GM21737 (cell line): ENCODE measurements around the gene TKTL1.
"Not testable (repeated sequence)": the region's sequence is repeated elsewhere in the genome, so short reads cannot be mapped to it uniquely, and the experiment has no call there.

ENCODE experiments used
- ATAC-seq: cut with Tn5 transposase; IDR thresholded peaks from one replicate; pipeline ENCODE4 v1.9.1; 2021; ENCODE audit warnings: mild to moderate bottlenecking, moderate library complexity; ENCODE audit not compliant: unreplicated experiment

TKTL1 gene, protein sequence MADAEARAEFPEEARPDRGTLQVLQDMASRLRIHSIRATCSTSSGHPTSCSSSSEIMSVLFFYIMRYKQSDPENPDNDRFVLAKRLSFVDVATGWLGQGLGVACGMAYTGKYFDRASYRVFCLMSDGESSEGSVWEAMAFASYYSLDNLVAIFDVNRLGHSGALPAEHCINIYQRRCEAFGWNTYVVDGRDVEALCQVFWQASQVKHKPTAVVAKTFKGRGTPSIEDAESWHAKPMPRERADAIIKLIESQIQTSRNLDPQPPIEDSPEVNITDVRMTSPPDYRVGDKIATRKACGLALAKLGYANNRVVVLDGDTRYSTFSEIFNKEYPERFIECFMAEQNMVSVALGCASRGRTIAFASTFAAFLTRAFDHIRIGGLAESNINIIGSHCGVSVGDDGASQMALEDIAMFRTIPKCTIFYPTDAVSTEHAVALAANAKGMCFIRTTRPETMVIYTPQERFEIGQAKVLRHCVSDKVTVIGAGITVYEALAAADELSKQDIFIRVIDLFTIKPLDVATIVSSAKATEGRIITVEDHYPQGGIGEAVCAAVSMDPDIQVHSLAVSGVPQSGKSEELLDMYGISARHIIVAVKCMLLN

DNA sequence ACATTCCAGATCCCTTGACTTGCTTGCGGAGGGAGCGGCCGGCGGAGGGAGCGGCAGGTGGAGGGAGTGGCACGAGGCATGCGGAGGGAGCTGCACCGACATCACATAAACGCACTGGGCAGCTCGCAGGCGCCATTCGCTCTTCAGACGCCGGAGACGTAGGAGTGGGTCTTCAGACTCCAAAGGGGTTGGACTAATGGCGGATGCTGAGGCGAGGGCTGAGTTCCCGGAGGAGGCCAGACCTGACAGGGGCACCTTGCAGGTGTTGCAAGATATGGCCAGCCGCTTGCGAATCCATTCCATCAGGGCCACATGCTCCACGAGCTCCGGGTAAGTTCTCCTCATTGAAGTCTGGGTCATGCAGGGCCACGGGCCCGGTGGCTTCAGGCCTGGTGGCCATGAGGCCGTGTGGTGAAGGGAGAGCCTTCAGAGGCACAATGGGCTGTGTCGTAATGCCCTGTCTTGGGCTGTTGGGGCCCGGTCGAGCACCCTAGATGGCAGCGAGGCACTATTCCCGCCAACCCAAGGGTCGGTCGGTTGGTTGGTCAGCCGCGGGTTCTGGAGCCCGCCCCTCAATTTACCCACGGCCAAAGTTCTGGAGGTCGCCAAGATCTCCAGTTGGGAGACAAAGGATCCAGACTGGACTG is at the start of gene TKTL1:
Gene TKTL1 (plus strand): TSS at position 132 of the 647 bp plus-strand sequence. CDS start 65 bp downstream, at position 197.
- ATAC-seq, result no peak

DNA sequence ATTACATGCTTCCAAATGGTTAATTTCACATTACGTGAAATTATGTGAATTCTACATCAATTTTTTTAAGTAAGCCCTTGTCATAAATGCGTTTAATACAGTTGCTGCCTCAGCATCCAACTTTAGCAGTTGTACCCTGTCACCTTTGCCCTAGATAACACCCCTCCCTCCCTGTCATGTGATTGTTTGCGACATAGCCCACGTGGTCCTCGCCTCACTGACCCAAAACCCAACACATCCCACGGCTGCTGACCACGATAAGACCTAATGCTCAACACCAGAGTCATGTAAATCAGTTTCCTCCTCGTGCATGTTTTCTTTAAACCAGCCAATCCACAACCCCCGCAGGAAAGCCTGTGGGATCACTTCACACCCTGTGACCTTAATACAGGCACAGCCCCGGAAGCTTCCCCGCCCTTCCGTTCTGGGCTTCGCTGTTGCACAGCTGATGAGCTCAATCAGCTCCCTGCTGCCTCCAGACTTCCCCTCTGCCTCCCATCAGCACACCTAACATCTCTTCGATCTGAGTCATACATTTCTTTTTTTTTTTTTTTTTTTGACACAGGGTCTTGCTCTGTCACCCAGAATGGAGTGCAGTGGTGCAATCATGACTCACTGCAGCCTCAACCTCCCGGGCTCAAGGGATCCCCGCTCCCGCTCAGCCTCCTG is 48.1 kb upstream of the TKTL1 start:
- peak; percentile 85 for ATAC-seq

DNA sequence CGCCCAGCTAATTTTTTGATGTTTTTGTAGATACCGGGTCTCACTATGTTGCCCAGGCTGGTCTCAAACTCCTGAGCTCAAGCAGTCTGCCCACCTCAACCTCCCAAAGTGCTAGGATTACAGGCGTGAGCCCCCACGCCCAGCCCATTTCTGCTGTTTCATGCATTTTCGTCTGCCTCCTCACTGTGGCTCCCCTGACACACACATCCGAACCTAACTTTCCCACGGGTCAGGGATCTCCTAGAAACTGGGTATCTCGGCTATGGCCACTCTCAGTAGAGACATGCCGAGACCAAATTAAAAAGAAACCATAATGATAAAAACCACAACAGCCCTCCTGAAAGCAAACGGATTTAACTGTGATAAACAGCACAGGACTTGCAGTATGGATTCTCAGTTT is 47.5 kb upstream of the TKTL1 start:
- ATAC-seq, result not testable (repeated sequence)

DNA sequence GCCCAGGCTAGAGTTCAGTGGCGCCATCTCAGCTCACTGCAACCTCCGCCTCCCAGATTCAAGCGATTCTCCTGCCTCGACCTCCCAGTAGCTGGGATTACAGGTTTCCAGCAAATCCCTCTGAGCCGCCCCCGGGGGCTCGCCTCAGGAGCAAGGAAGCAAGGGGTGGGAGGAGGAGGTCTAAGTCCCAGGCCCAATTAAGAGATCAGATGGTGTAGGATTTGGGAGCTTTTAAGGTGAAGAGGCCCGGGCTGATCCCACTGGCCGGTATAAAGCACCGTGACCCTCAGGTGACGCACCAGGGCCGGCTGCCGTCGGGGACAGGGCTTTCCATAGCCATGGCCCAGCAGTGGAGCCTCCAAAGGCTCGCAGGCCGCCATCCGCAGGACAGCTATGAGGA is 38.3 kb upstream of the TKTL1 start, which contains the start of gene OPN1MW3:
Gene OPN1MW3 (plus strand): TSS at position 301 of the 400 bp plus-strand sequence. CDS start 38 bp downstream, at position 339.
- ATAC-seq, result not testable (repeated sequence)

DNA sequence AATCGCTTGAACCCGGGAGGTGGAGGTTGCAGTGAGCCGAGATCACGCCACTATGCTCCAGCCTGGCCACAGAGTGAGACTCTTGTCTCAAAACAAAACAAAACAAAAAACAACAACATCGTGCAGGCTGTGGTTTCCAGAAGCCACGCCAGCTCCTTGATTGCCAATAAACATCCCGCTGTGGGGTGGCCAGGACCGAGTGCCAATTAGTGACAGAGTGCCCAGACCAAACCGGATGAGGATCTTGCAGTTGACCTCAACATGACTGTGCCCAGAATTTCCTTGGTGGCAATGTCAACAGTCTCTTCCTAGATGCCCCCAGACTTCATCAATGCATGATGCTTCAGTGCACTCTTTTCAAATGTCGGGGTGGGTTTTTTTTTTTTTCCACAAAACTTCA is 36.9 kb upstream of the TKTL1 start:
- ATAC-seq, result not testable (repeated sequence)

DNA sequence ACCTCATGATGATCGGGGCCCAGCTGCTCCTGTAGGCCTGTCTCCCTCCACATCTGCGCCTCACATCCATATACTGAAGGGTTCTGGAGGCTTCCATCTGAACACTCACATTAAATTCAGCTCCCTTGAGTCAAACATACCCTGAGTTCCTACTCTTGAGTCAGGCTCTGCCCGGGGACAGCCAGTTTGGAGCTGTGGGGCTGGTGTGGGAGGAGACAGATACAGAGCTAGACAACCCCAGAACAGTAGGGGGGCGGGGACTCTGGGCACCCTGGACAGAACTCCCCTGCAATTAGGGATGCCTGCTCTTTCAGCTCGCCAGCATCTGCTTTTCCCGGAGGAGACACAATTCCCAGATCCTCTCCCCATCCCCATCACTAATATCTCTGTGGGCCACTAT is 32.5 kb upstream of the TKTL1 start:
- not testable (repeated sequence) for ATAC-seq

DNA sequence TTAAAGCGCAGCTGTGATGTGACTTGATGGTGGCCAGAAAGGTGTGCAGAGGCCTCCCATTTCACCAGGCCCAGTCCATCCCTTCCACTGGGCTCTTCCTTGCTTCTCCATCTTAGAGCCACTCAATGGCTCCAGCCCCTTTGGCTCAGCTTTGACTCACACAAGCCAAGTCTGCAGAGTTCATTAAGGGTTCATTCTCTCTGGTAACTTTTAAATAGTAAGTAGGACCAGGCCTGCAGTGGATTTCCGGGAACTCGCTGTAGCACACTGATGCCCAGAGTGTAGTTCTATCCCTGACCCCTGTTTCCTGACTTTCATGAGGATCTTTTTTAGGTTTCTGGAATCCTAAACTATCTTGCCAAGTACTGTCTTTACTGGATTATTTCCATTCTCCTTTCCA is 26.4 kb upstream of the TKTL1 start:
- ATAC-seq, result not testable (repeated sequence)

DNA sequence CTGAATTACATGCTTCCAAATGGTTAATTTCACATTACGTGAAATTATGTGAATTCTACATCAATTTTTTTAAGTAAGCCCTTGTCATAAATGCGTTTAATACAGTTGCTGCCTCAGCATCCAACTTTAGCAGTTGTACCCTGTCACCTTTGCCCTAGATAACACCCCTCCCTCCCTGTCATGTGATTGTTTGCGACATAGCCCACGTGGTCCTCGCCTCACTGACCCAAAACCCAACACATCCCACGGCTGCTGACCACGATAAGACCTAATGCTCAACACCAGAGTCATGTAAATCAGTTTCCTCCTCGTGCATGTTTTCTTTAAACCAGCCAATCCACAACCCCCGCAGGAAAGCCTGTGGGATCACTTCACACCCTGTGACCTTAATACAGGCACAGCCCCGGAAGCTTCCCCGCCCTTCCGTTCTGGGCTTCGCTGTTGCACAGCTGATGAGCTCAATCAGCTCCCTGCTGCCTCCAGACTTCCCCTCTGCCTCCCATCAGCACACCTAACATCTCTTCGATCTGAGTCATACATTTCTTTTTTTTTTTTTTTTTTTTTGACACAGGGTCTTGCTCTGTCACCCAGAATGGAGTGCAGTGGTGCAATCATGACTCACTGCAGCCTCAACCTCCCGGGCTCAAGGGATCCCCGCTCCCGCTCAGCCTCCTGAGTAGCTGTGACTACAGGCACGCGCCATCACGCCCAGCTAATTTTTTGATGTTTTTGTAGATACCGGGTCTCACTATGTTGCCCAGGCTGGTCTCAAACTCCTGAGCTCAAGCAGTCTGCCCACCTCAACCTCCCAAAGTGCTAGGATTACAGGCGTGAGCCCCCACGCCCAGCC is 10.9 kb upstream of the TKTL1 start:
- not testable (repeated sequence) for ATAC-seq

DNA sequence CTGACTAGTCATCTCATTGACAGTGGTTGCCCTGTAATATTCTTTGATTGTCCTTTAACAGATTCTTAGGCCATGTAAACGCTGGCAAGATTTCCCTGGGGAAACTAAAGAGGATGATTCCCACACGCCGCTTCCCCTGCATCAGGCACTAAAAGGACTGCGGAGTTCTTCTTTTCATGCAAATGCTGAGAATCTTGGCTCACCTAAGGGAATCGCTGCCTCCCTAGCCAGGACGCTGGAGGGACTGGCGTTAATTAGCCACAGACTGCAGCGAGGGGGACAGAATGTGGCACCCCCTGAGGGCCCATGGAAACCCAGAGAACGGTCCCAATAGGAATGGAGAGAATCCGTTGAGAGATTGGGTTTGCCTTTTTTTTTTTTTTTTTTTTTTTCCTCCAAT is 9.2 kb upstream of the TKTL1 start:
- not testable (repeated sequence) for ATAC-seq

DNA sequence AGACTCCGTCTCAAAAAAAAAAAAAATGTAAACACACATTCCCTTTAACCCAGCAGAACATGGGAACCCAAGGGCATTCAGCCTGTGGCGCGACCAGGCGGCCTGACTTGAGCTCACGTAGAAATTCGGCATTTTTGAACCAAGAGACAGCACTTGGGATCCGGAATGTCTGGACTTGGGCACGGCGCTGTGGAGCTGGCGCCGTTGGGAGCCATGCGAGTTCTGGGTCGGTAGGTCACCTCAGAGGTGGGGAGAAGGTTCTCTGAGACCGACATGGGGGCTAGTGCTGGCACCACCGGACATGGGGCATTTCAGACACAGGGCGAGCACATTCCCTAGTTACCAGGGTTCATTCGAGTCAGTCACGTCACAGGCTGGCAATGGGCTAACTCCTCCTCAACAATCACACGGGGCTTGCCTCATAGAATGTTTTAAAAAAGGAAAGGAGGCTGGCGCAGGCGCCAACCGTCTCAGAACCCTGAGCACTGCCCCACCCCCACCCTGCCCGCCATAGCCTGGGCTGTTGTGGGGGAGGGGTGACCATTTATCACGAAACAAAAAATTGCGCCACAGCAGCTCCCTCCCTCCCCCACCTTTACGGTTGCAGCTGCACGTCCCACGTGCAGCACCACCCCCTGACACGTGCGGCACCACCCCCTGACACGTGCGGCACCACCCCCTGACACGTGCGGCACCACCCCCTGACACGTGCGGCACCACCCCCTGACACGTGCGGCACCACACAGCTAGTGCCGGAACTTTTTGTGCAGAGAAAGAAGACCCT is 612 bp upstream of the TKTL1 start, which contains the start of gene TEX28:
Gene TEX28 (minus strand): TSS at position 334 of the 784 bp plus-strand sequence. CDS start 3,007 bp downstream, outside the sequence.
- ATAC-seq, result no peak

DNA sequence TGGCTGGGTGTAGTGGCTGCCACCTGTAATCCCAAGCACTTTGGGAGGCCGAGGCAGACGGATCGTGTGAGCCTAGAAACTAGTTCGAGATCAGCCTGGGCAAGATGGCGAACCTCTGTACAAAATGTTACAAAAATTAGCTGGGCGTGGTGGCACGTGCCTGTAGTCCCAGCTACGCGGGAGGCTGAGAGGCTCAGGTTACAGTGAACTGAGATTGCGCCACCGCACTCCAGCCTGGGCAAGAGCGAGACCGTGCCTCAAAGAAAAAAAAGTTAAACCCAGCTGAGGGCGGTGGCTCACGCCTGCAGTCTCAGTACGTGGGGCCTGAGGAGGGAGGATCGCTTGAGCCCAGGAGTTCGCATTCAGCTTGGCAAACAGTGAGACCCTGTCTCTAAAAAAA is 1.1 kb downstream of the TKTL1 start:
- ATAC-seq, result no peak

DNA sequence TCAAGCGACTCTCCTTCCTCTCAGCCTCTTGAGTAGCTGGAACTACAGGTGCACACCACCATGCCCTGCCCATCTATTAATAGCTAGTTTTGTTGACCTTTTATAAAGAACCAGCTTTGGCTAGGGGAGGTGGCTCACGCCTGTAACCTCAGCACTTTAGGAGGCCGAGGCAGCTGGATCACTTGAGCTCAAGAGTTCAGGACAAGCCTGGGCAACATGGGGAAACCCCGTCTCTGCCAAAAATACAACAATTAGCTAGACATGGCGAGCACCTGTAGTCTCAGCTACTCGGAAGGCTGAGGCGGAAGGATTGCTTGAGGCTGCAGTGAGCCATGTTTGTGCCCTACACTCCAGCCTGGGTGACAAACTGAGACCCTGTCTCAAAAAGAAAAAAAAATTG is 2.7 kb downstream of the TKTL1 start:
- no peak for ATAC-seq

DNA sequence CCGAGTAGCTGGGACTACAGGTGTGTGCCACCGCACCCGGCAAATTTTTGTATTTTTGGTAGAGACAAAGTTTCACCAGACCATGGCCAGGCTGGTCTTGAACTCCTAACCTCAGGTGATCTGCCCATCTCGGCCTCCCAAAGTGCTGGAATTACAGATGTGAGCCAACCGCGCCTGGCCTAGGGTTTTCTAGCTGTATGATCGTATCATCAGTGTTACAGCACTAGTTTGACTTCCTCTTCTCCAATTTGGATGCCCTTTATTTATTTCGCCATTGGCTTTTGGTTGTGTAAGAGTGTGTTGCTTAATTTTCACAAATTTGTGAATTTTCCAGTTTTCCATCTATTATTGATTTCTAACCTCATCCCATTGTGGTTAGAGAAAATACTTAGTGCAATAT is 5.2 kb downstream of the TKTL1 start:
- no peak for ATAC-seq

DNA sequence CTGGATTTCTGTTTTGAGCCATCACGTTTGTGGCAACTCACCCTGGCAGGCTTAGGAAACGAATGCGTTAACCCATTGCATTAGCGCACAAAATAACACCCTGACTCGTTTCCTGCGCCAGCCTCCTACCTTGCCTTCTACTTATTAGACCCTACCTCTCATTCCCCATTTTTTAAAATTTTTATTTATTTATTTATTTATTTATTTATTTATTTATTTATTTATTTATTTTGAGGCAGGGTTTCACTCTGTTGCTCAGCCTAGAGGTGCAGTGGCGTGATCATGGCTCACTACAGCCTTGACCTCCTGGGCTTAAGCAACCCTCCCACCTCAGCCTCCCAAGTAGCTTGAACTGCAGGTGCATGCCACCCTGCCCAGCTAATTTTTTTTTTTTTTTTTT is 7.4 kb downstream of the TKTL1 start:
- ATAC-seq, result not testable (repeated sequence)

DNA sequence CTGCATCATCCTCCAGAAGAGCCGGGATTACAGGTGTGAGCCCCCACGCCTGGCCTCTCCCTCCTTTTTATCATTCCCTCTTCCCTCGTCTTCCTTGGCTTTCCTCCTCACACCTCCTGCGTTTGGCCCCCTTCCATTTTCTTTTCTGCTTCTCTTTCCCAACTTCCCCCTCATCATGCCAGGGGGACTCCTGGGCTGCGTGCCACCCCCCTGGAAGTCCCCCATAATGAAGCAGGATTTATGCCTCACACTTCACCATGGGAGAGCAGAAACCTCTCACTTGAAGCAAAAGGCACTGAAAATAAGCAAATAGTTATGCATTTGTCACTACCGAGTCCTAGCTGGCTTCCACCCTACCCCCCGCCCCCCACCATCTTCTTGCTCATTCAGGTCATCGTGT is 7.9 kb downstream of the TKTL1 start:
- no peak for ATAC-seq

DNA sequence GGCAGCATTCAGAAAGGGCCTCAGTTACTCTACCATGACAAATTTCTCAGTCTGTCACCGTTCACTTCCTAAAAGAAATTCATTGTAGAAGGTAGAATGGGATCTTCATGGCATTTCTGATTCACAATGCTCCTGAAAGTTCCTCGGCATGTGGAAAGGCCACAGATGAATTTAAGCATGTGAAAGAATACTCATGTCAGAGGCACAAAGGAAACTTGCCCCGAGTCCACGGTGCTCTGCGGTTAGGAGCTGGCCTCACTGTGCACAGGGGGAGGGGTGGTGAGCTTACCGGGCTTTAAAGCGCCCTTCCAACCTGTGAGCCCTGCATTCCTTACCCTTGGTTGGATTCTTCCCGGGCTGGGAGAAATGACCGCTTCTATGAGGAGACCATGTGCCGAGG is 9.3 kb downstream of the TKTL1 start:
- no peak for ATAC-seq

DNA sequence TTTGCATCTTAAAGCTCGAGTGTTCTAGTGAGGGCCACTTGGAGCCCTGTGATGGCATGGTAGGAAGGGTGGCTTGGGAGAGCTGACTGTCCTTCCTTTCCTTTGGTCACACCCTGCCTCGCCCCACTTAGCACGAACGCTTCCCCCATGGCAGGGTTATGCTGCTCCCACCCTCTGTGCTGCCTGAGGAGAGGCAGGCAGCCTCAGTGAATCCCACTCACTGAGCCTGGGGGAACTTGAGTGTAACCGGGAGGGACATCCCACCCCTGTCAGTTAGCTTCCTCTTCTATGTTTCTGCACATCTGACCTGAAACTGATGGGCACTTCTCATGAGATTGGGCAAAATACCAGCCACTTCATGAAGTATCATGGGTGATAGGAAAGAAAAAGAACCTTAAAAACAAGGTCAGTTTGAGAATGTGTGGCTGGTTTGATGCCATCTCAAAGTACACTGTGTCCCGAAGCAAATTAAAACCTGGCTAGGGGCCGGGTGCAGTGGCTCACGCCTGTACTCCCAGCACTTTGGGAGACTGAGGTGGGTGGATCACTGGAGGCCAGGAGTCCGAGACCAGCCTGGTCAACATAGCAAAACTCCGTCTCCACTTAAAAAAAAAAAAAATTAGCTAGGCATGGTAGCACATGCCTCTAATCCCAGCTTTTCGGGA is 10.1 kb downstream of the TKTL1 start:
- ATAC-seq, result no peak

DNA sequence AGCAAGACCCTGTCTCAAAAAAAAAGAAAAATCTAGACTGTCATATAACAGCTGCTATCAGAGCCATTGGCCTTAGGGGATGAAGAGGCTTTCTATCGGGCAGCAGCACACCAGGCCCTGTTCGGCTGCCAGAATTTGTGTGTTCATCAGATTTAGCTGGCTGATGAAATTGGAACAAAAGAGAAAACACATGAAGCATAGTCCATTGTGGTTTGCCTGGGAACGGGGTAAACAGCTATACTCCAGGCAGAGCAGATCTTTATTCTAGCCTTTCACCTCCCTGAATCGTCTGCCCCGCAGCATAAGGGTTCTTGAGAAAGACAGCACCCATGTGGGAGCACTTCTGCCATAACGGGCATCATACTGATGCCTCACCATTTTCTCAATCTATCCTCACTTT is 11.6 kb downstream of the TKTL1 start:
- ATAC-seq, result no peak
